A549 (cell line): ENCODE data around the gene CLHC1.

ENCODE experiments used
- BHLHE40 ChIP-seq: IDR thresholded peaks from 2 replicates; pipeline ENCODE4 v1.6.1; 2012; ENCODE audit warnings: low read depth, low read length, inconsistent platforms
- CHD2 ChIP-seq: fragments of 150-350 bp; IDR thresholded peaks from 2 replicates; pipeline ENCODE4 v1.6.1; 2014; ENCODE audit warnings: low read length; ENCODE audit not compliant: partially characterized antibody
- CTCF ChIP-seq: fragments of >200 bp; sonication (Bioruptor Twin); formaldehyde crosslinking; IDR thresholded peaks from 3 replicates; pipeline ENCODE4 v1.5.1; 2016
- JUNB ChIP-seq: fragments of >200 bp; sonication (Bioruptor Twin); formaldehyde crosslinking; IDR thresholded peaks from 2 replicates; pipeline ENCODE4 v1.6.1; 2016
- PBX3 ChIP-seq: IDR thresholded peaks from 2 replicates; pipeline ENCODE4 v1.6.1; 2012
- POLR2A ChIP-seq: IDR thresholded peaks from 2 replicates; pipeline ENCODE4 v1.6.1; 2012; ENCODE audit warnings: mild to moderate bottlenecking, low read length
- RAD21 ChIP-seq, 2 experiments: fragments of >200 bp in 1 of 2; sonication (Bioruptor Twin) in 1 of 2; formaldehyde crosslinking in 1 of 2; IDR thresholded peaks in 1 of 2; conservative IDR thresholded peaks in 1 of 2; 2 replicates in 1 of 2; 3 replicates in 1 of 2; pipeline ENCODE4 v1.6.1; 2012 to 2018; ENCODE audit warnings: inconsistent platforms in 1 of 2
- REST ChIP-seq: fragments of 200-600 bp; sonication (generic); IDR thresholded peaks from 2 replicates; pipeline ENCODE4 v1.6.1; 2016; ENCODE audit warnings: antibody characterized with exemption, mild to moderate bottlenecking, moderate library complexity
- RFX5 ChIP-seq: fragments of 450-650 bp; IDR thresholded peaks from 2 replicates; pipeline ENCODE4 v1.7.1; 2014; ENCODE audit warnings: antibody characterized with exemption, mild to moderate bottlenecking, moderate library complexity
- RNF2 ChIP-seq: fragments of 200-600 bp; sonication (generic); IDR thresholded peaks from 2 replicates; pipeline ENCODE4 v1.6.1; 2016; ENCODE audit warnings: low read depth, mild to moderate bottlenecking, antibody characterized with exemption, moderate library complexity, borderline replicate concordance
- SREBF2 ChIP-seq: fragments of 450-650 bp; IDR thresholded peaks from 2 replicates; pipeline ENCODE4 v1.6.1; 2014; ENCODE audit warnings: mild to moderate bottlenecking, moderate library complexity
- TF ChIP-seq, protein P1 (sequence below): IDR thresholded peaks from 2 replicates; pipeline ENCODE4 v1.6.1; 2012

- TF ChIP-seq CTCF = no peak
- no peak for TF ChIP-seq JUNB
- TF ChIP-seq PBX3 = no peak
- no peak for TF ChIP-seq SREBF2
- no peak for TF ChIP-seq RNF2
- no peak for TF ChIP-seq RFX5
- no peak for TF ChIP-seq POLR2A
- no peak for TF ChIP-seq REST
- TF ChIP-seq, protein P1, sequence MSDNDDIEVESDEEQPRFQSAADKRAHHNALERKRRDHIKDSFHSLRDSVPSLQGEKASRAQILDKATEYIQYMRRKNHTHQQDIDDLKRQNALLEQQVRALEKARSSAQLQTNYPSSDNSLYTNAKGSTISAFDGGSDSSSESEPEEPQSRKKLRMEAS = no peak
- no peak for TF ChIP-seq CHD2
- TF ChIP-seq BHLHE40 = no peak
- no peak for TF ChIP-seq RAD21 (conservative IDR thresholded peaks at IDR 0.05 in 1 of 2, IDR thresholded peaks at IDR 0.05 in 1 of 2)
These were observed 14.9 kb upstream of the CLHC1 start for GRCh38 chr2:55247025-55247424.
